GM12874 (cell line): ENCODE results near the gene CPNE8.

Source experiments
- TF ChIP-seq, protein P1 (sequence below): IDR thresholded peaks from 2 replicates; pipeline ENCODE4 v1.5.1; 2011; ENCODE audit warnings: low read depth, mild to moderate bottlenecking, control low read depth, low read length, moderate library complexity; ENCODE audit not compliant: insufficient read depth

Gene CPNE8

DNA sequence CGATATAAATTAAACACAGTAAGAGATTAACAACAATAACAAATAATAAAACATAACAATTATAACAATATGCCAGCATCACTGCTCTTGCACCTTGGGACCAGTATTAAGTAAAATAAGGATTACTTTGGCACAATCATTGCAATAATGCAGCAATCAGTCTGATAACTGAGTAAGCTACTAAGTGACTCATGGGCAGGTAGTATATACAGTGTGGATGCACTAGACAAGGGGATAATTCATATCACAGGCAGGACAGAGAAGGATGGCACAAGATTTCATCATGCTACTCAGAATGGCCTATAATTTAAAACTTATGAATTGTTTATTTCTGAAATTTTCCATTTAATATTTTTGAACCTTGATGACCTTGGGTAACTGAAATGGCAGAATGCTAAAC, 298.1 kb downstream of the CPNE8 start:
- TF ChIP-seq, protein P1, sequence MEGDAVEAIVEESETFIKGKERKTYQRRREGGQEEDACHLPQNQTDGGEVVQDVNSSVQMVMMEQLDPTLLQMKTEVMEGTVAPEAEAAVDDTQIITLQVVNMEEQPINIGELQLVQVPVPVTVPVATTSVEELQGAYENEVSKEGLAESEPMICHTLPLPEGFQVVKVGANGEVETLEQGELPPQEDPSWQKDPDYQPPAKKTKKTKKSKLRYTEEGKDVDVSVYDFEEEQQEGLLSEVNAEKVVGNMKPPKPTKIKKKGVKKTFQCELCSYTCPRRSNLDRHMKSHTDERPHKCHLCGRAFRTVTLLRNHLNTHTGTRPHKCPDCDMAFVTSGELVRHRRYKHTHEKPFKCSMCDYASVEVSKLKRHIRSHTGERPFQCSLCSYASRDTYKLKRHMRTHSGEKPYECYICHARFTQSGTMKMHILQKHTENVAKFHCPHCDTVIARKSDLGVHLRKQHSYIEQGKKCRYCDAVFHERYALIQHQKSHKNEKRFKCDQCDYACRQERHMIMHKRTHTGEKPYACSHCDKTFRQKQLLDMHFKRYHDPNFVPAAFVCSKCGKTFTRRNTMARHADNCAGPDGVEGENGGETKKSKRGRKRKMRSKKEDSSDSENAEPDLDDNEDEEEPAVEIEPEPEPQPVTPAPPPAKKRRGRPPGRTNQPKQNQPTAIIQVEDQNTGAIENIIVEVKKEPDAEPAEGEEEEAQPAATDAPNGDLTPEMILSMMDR: no peak
